HUES6 (cell line): ENCODE results near the gene IGFL4.

ENCODE experiments used
- H3K27ac ChIP-seq: 2 replicates; pipeline ENCODE4 v1.7.0; 2013; ENCODE audit warnings: low read depth, mild to moderate bottlenecking, low read length, inconsistent platforms
- H3K27me3 ChIP-seq: 2 replicates; pipeline ENCODE4 v1.6.1; 2013; ENCODE audit warnings: low read length; ENCODE audit not compliant: control insufficient read depth, insufficient read depth
- H3K36me3 ChIP-seq: 2 replicates; pipeline ENCODE4 v1.6.1; 2013; ENCODE audit warnings: low read length; ENCODE audit not compliant: control insufficient read depth, insufficient read depth
- H3K4me1 ChIP-seq: 2 replicates; pipeline ENCODE4 v1.6.1; 2013; ENCODE audit warnings: low read length; ENCODE audit not compliant: control insufficient read depth, insufficient read depth
- H3K4me3 ChIP-seq: 2 replicates; pipeline ENCODE4 v1.5.1; 2013; ENCODE audit warnings: low read depth, low read length
- H3K9ac ChIP-seq: one replicate; pipeline ENCODE4 v1.6.1; 2013; ENCODE audit warnings: mild to moderate bottlenecking, low read length
- H3K9me3 ChIP-seq: 2 replicates; pipeline ENCODE4 v1.6.1; 2013; ENCODE audit warnings: low read depth, low read length; ENCODE audit not compliant: control insufficient read depth, insufficient read depth

The IGFL4 gene

DNA sequence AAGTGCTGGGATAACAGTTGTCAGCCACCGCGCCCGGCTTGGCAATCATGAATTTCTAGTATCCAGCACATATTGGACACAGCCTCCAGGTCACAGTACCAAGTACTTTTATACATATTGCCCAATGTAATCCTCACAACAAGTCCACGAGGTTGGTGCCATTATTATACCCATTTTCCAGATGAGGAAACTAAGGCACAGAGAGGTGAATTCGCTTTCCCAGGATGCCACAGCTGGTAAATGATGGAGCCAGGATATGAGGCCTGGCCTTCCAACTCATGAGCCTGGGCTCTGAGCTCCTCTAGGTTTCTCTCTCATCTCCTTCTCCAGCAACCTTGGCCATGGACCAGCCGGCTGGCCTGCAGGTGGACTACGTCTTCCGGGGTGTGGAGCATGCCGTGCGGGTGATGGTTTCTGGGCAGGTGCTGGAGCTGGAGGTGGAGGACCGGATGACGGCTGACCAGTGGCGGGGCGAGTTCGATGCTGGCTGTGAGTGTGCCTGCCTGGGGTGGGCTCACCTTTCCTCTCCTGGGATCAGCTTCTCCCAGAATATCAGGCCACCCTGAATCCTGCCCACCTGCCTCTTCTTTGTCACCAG lies 38.0 kb downstream of the IGFL4 start:
- Histone ChIP-seq H3K9me3 (no peaks in the 10 kb centered on the region), H3K36me3 (peaks cover 15% of the 10 kb centered on the region; the same call in 1 of the 2 replicates), H3K4me1 (no peaks in the 10 kb centered on the region; the same call in 1 of the 2 replicates), H3K9ac (no peak overlapping the region), H3K27me3 (peaks cover 3% of the 10 kb centered on the region; the same call in 1 of the 2 replicates), H3K4me3 (no peak overlapping the region), H3K27ac (no peak overlapping the region)

DNA sequence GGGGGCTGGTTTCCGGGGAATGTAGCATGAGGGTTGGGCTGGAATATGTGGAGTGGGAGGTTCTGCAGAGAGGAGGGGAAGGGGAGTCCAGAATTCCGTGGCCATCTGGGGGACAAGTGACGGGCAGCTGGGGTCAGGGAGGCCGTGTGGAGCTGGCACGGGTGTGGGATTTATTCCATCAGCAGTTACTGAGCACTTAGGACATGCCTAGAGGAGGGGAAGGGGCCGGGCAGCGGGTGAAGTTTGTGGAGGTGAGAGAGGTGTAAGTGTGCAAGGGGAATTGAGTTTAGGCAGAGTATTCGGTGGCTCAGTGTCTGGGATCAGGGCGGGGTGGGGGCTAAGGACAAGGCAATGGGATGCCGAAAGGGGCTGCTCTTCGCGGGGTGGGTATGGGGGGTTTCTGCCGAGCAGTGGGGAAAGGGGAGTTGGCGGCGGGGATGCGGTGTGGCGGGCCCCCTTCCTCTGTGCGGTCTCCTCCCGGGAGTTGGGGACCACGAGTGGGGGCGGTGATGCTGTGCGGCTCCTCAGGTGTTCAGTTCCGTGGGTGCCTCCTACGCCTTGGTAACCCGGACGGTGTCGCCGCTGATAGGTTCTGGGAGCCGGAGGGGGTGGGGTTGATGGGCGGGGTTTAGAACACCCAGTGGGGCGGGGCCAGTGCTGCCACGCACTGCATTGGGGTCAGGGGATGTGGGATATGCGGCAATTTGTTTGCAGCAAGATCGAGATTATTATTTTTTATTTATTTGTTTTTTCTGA lies 40.1 kb downstream of the IGFL4 start:
- Histone ChIP-seq H3K4me3 (peak overlapping the region; percentile 77), H3K36me3 (peaks cover 10% of the 10 kb centered on the region), H3K27me3 (peaks cover 3% of the 10 kb centered on the region; the same call in 1 of the 2 replicates), H3K9me3 (no peaks in the 10 kb centered on the region), H3K9ac (peak overlapping the region; percentile 31), H3K4me1 (peaks cover 5% of the 10 kb centered on the region; the same call in 1 of the 2 replicates), H3K27ac (no peak overlapping the region)

GRCh38 chr19:45999653-46000121 lies 41.1 kb downstream of the IGFL4 start:
- H3K9ac ChIP-seq = no peak overlapping the region
- H3K9me3 ChIP-seq = no peaks in the 10 kb centered on the region
- peaks cover 3% of the 10 kb centered on the region; the same call in 1 of the 2 replicates for H3K27me3 ChIP-seq
- peaks cover 10% of the 10 kb centered on the region for H3K36me3 ChIP-seq
- H3K27ac ChIP-seq = no peak overlapping the region
- H3K4me1 ChIP-seq = peaks cover 5% of the 10 kb centered on the region; the same call in 1 of the 2 replicates
- peak overlapping the region; percentile 77 for H3K4me3 ChIP-seq

DNA sequence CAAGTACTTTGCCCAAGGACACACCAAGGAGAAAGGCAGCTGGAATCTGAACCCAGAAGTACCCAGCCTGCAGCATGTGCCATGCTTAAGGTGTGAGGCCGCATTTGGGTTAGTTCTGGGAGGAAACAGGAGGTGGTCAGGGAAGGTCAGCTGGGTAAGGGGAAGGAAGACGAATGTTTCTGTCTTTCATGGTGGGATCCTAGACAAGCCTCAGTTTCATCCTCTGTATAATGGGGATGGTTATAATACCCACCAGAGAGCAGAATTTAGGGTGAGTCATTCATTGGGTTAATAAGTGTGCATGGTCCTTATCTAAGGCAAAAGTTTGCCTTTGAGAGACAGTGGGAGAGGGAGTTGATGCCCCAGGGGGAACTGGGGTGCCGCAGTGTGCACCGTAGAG lies 42.0 kb downstream of the IGFL4 start:
- peaks cover 5% of the 10 kb centered on the region; the same call in 1 of the 2 replicates for H3K4me1 ChIP-seq
- H3K9me3 ChIP-seq = no peaks in the 10 kb centered on the region
- no peak overlapping the region for H3K9ac ChIP-seq
- peaks cover 10% of the 10 kb centered on the region for H3K36me3 ChIP-seq
- H3K27ac ChIP-seq = no peak overlapping the region
- peaks cover 3% of the 10 kb centered on the region; the same call in 1 of the 2 replicates for H3K27me3 ChIP-seq
- no peak overlapping the region for H3K4me3 ChIP-seq

DNA sequence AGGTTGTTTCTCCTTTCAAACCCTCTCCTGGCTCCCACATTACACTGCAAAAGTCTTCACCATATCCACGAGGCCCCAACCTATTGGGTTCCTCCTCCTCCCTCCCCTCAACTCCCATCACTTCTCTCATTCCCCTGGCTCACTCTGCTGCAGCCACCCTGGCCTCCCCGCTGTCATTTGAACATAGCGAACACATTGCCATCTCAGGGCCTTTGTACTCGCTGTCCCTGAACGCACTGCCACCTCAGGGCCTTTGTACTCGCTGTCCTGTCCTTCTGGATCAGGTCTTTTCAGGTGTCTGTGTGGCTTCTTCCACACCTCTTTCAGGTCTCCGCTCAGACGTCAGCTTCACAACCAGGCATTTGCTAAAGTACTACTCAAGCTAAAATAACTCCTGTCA lies 43.9 kb downstream of the IGFL4 start:
- peaks cover 4% of the 10 kb centered on the region for H3K36me3 ChIP-seq
- no peak overlapping the region for H3K4me3 ChIP-seq
- H3K27me3 ChIP-seq = peaks cover 3% of the 10 kb centered on the region; the same call in 1 of the 2 replicates
- H3K9ac ChIP-seq = no peak overlapping the region
- no peaks in the 10 kb centered on the region for H3K9me3 ChIP-seq
- H3K4me1 ChIP-seq = peaks cover 5% of the 10 kb centered on the region; the same call in 1 of the 2 replicates
- H3K27ac ChIP-seq = no peak overlapping the region

DNA sequence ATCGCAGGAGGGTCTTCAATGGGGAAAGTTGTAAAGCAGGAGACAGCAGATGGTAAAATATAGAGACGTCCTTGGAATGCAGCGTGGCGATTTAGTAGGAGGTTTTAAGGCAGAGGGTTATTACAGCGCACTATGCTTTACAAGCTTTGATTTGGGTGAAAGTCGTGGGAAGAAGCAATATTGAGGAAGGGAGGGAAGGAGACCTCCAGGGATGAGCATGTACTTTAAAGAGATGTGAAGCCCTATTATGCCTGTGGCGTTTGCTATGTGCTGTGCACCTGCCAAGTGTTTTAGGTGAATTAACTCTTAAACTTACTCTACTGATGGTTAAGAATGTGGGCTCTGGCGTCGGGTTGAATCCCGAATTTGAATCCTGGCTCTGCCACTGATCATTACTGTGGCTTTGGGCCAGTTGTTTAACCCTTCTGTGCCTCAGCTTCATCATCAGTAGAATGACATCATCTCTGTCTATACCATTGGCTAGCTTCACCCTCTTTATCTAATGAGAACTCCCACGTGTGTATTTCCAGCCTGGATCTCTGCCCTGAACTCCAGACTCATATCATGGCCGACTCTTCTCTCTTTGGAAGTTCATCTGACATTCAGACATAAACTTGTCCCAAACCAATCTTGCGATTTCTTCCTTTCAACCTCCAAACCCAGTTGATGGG lies 45.0 kb downstream of the IGFL4 start:
- Histone ChIP-seq H3K27ac (no peak overlapping the region), H3K9ac (peak overlapping the region; percentile 77)

GRCh38 chr19:45994998-45995714 lies 45.6 kb downstream of the IGFL4 start, which contains the start of gene CCDC61:
Gene CCDC61, plus strand, starts transcription at chr19:45995467. Its CDS starts 7,552 bp downstream, at chr19:46003019.
- H3K9me3 ChIP-seq = no peaks in the 10 kb centered on the region

More for the DNA sequence above, 45.0 kb downstream of the IGFL4 start:
- no peaks in the 10 kb centered on the region for H3K9me3 ChIP-seq
- peaks cover 5% of the 10 kb centered on the region; the same call in 1 of the 2 replicates for H3K4me1 ChIP-seq
- peak overlapping the region; percentile 97 for H3K4me3 ChIP-seq
- peaks cover 4% of the 10 kb centered on the region for H3K36me3 ChIP-seq
- H3K27me3 ChIP-seq = peaks cover 3% of the 10 kb centered on the region; the same call in 1 of the 2 replicates

GRCh38 chr19:45994456-45994997 lies 46.3 kb downstream of the IGFL4 start:
- Histone ChIP-seq H3K4me1 (peaks cover 5% of the 10 kb centered on the region; the same call in 1 of the 2 replicates), H3K9ac (no peak overlapping the region), H3K36me3 (peaks cover 4% of the 10 kb centered on the region), H3K27me3 (no peaks in the 10 kb centered on the region; the same call in 1 of the 2 replicates), H3K9me3 (no peaks in the 10 kb centered on the region), H3K27ac (no peak overlapping the region), H3K4me3 (peak overlapping the region; percentile 62)

More at GRCh38 chr19:45994998-45995714, 45.6 kb downstream of the IGFL4 start, which contains the start of gene CCDC61:
- no peaks in the 10 kb centered on the region; the same call in 1 of the 2 replicates for H3K27me3 ChIP-seq
- peaks cover 5% of the 10 kb centered on the region; the same call in 1 of the 2 replicates for H3K4me1 ChIP-seq
- no peak within 1 kb of the TSS for H3K27ac ChIP-seq
- H3K4me3 ChIP-seq = peak within 1 kb of the TSS; percentile 97
- H3K9ac ChIP-seq = peak within 1 kb of the TSS; percentile 77
- peaks cover 4% of the 10 kb centered on the region for H3K36me3 ChIP-seq

GRCh38 chr19:45990113-45990728 lies 50.6 kb downstream of the IGFL4 start:
- Histone ChIP-seq H3K27me3 (no peaks in the 10 kb centered on the region; the same call in 1 of the 2 replicates), H3K9me3 (no peaks in the 10 kb centered on the region), H3K9ac (no peak overlapping the region), H3K4me1 (no peaks in the 10 kb centered on the region), H3K36me3 (no peaks in the 10 kb centered on the region), H3K27ac (no peak overlapping the region), H3K4me3 (no peak overlapping the region)
